Choroid plexus epithelial cell (primary cell): ENCODE data around the gene NXF2.
A peak's percentile ranks its signal among the peaks of the same experiment; 100 is the strongest.
"Not testable (repeated sequence)": the region's sequence is repeated elsewhere in the genome, so short reads cannot be mapped to it uniquely, and the experiment has no call there.

Experiments
- DNase-seq: peaks from one replicate; pipeline ENCODE4 v3.0.0-alpha.2; 2010; ENCODE audit warnings: low read depth
- H3K4me3 ChIP-seq: 2 replicates; pipeline ENCODE4 v1.5.1; 2011; ENCODE audit warnings: low read depth, mild to moderate bottlenecking, control low read depth, low read length, moderate library complexity
- CTCF ChIP-seq: conservative IDR thresholded peaks from 2 replicates; pipeline ENCODE4 v1.5.1; 2011; ENCODE audit warnings: low read depth, mild to moderate bottlenecking, control low read depth, inconsistent platforms, low read length, moderate library complexity

The NXF2 gene

GRCh38 chrX:102246893-102247292 is at the start of gene NXF2:
NXF2 (plus strand) TSS chrX:102247167; CDS start chrX:102307079, 59,912 bp downstream.
- H3K4me3 ChIP-seq, DNase-seq: not testable (repeated sequence)

GRCh38 chrX:102207940-102208339 is 39.0 kb upstream of the NXF2 start:
- DNase-seq, H3K4me3 ChIP-seq: not testable (repeated sequence)

GRCh38 chrX:102214986-102215385 is 32.0 kb upstream of the NXF2 start, which contains the start of gene TCP11X1:
TCP11X1 (plus strand) TSS chrX:102215301.
- DNase-seq, H3K4me3 ChIP-seq: not testable (repeated sequence)

- H3K4me3 ChIP-seq, DNase-seq: not testable (repeated sequence)
Measured at GRCh38 chrX:102216497-102216896, 30.5 kb upstream of the NXF2 start.

- not testable (repeated sequence) for H3K4me3 ChIP-seq, DNase-seq
Measured at GRCh38 chrX:102235678-102236077, 11.3 kb upstream of the NXF2 start.

GRCh38 chrX:102240265-102240664 is 6.7 kb upstream of the NXF2 start:
- DNase-seq = not testable (repeated sequence)

GRCh38 chrX:102272231-102272630 is 25.3 kb downstream of the NXF2 start:
- not testable (repeated sequence) for DNase-seq, H3K4me3 ChIP-seq

More at GRCh38 chrX:102240265-102240664, 6.7 kb upstream of the NXF2 start:
- H3K4me3 ChIP-seq = not testable (repeated sequence)

GRCh38 chrX:102338162-102338561 is 91.2 kb downstream of the NXF2 start:
- no peak overlapping the region for H3K4me3 ChIP-seq
- no peak for DNase-seq
- no peak for TF ChIP-seq CTCF

- H3K4me3 ChIP-seq = no peak overlapping the region
- no peak for TF ChIP-seq CTCF
- DNase-seq = no peak
Measured at GRCh38 chrX:102339312-102340298, 92.6 kb downstream of the NXF2 start.

GRCh38 chrX:102341867-102342266 is 94.9 kb downstream of the NXF2 start:
- peak; percentile 38 for TF ChIP-seq CTCF
- peak; percentile 13 for DNase-seq

GRCh38 chrX:102345916-102346315 is 98.9 kb downstream of the NXF2 start:
- peak; percentile 69 for TF ChIP-seq CTCF
- peak; percentile 55 for DNase-seq
- H3K4me3 ChIP-seq = no peak overlapping the region

More at GRCh38 chrX:102341867-102342266, 94.9 kb downstream of the NXF2 start:
- H3K4me3 ChIP-seq = no peak overlapping the region
